HEK293 (cell line): ENCODE results near the gene PROSER2.

Experiments used
- CTCF ChIA-PET: fragments of 350-600 bp; formaldehyde crosslinking; extraction: SDS; loops from one replicate; lab custom pipeline; 2021; ENCODE audit warnings: antibody characterized with exemption; lab: Yijun Ruan, JAX
- POLR2A ChIA-PET: fragments of 300-600 bp; formaldehyde crosslinking; extraction: SDS; loops from one replicate; lab custom pipeline; 2020; ENCODE audit warnings: antibody characterized with exemption, inconsistent platforms; lab: Yijun Ruan, JAX
- H3K27ac ChIP-seq: fragments of 200-500 bp; sonication (Bioruptor generic); 2 replicates; pipeline ENCODE4 v1.5.1; 2014; ENCODE audit warnings: low read depth, low read length, control low read depth, inconsistent platforms; ENCODE audit errors: extremely low read depth
- H3K36me3 ChIP-seq, 2 experiments: fragments of 200-500 bp in 1 of 2; sonication (Bioruptor generic) in 1 of 2; 1 replicate in 1 of 2; 2 replicates in 1 of 2; pipeline ENCODE4 v1.5.1; 2014 to 2017; ENCODE audit warnings: inconsistent platforms in 2 of 2, low read length in 2 of 2; ENCODE audit not compliant: control insufficient read depth in 2 of 2, insufficient read depth in 1 of 2
- H3K4me1 ChIP-seq: fragments of 200-500 bp; sonication (Bioruptor generic); 2 replicates; pipeline ENCODE4 v1.5.1; 2014; ENCODE audit warnings: mild to moderate bottlenecking, low read length, inconsistent platforms; ENCODE audit not compliant: control insufficient read depth, insufficient read depth
- H3K4me3 ChIP-seq: 2 replicates; pipeline ENCODE4 v1.5.1; 2011; ENCODE audit warnings: low read depth, mild to moderate bottlenecking, control low read depth, low read length, moderate library complexity
- H3K9me3 ChIP-seq: fragments of 200-500 bp; sonication (Bioruptor generic); 2 replicates; pipeline ENCODE4 v1.5.1; 2014; ENCODE audit warnings: low read depth, low read length, inconsistent platforms; ENCODE audit not compliant: control insufficient read depth, insufficient read depth
- FEZF1 ChIP-seq: fragments of 450-650 bp; formaldehyde crosslinking; IDR thresholded peaks from 2 replicates; pipeline ENCODE4 v1.5.1; 2016; ENCODE audit warnings: missing biosample characterization, missing genetic modification characterization
- GLIS1 ChIP-seq: fragments of 450-650 bp; formaldehyde crosslinking; IDR thresholded peaks from 2 replicates; pipeline ENCODE4 v1.5.1; 2016; ENCODE audit warnings: missing biosample characterization, missing genetic modification characterization
- KLF1 ChIP-seq: fragments of 450-650 bp; formaldehyde crosslinking; IDR thresholded peaks from 2 replicates; pipeline ENCODE4 v1.5.1; 2016; ENCODE audit warnings: missing biosample characterization, missing genetic modification characterization
- SCRT2 ChIP-seq: fragments of 450-650 bp; formaldehyde crosslinking; IDR thresholded peaks from 2 replicates; pipeline ENCODE4 v1.5.1; 2016; ENCODE audit warnings: missing biosample characterization, missing genetic modification characterization
- ZFP41 ChIP-seq: fragments of 450-650 bp; formaldehyde crosslinking; IDR thresholded peaks from 2 replicates; pipeline ENCODE4 v1.5.1; 2016; ENCODE audit warnings: missing biosample characterization, missing genetic modification characterization, borderline replicate concordance
- ZNF248 ChIP-seq: fragments of 450-650 bp; formaldehyde crosslinking; IDR thresholded peaks from 2 replicates; pipeline ENCODE4 v1.5.1; 2017; ENCODE audit warnings: missing biosample characterization, missing genetic modification characterization
- ZNF341 ChIP-seq: fragments of 450-650 bp; formaldehyde crosslinking; IDR thresholded peaks from 2 replicates; pipeline ENCODE4; 2016; ENCODE audit warnings: low read depth, missing biosample characterization, missing genetic modification characterization
- ZNF366 ChIP-seq: fragments of 450-650 bp; formaldehyde crosslinking; conservative IDR thresholded peaks from 2 replicates; pipeline ENCODE4 v1.5.1; 2016; ENCODE audit warnings: missing biosample characterization, missing genetic modification characterization
- ZNF416 ChIP-seq: fragments of 450-650 bp; formaldehyde crosslinking; IDR thresholded peaks from 2 replicates; pipeline ENCODE4 v1.5.1; 2016; ENCODE audit warnings: missing biosample characterization, missing genetic modification characterization
- ZNF555 ChIP-seq: fragments of 450-650 bp; formaldehyde crosslinking; conservative IDR thresholded peaks from 2 replicates; pipeline ENCODE4 v1.5.1; 2017; ENCODE audit warnings: missing biosample characterization, mild to moderate bottlenecking, missing genetic modification characterization, inconsistent platforms
- ZNF621 ChIP-seq: fragments of 450-650 bp; formaldehyde crosslinking; IDR thresholded peaks from 2 replicates; pipeline ENCODE4 v1.5.1; 2017; ENCODE audit warnings: missing biosample characterization, missing genetic modification characterization
- ZNF664 ChIP-seq: fragments of 450-650 bp; formaldehyde crosslinking; IDR thresholded peaks from 2 replicates; pipeline ENCODE4 v1.5.1; 2016; ENCODE audit warnings: missing biosample characterization, missing genetic modification characterization
- ZNF777 ChIP-seq: fragments of 450-650 bp; formaldehyde crosslinking; IDR thresholded peaks from 2 replicates; pipeline ENCODE4 v1.5.1; 2017; ENCODE audit warnings: missing biosample characterization, missing genetic modification characterization, borderline replicate concordance
- ZXDB ChIP-seq: fragments of 450-650 bp; formaldehyde crosslinking; IDR thresholded peaks from 2 replicates; pipeline ENCODE4 v1.5.1; 2016; ENCODE audit warnings: missing biosample characterization, missing genetic modification characterization
- TF ChIP-seq, protein P1 (sequence below): fragments of 450-650 bp; formaldehyde crosslinking; IDR thresholded peaks from 2 replicates; pipeline ENCODE4 v1.5.1; 2017; ENCODE audit warnings: missing biosample characterization, missing genetic modification characterization
- TF ChIP-seq, protein P2 (sequence below): fragments of 450-650 bp; formaldehyde crosslinking; IDR thresholded peaks from 2 replicates; pipeline ENCODE4 v1.5.1; 2016; ENCODE audit warnings: missing biosample characterization, missing genetic modification characterization
- TF ChIP-seq, protein P3 (sequence below): fragments of 450-650 bp; formaldehyde crosslinking; IDR thresholded peaks from 2 replicates; pipeline ENCODE4 v1.5.1; 2016; ENCODE audit warnings: missing biosample characterization, missing genetic modification characterization
- TF ChIP-seq, protein P4 (sequence below): fragments of 450-650 bp; formaldehyde crosslinking; IDR thresholded peaks from 2 replicates; pipeline ENCODE4 v1.5.1; 2017; ENCODE audit warnings: missing biosample characterization, missing genetic modification characterization

The PROSER2 gene

DNA sequence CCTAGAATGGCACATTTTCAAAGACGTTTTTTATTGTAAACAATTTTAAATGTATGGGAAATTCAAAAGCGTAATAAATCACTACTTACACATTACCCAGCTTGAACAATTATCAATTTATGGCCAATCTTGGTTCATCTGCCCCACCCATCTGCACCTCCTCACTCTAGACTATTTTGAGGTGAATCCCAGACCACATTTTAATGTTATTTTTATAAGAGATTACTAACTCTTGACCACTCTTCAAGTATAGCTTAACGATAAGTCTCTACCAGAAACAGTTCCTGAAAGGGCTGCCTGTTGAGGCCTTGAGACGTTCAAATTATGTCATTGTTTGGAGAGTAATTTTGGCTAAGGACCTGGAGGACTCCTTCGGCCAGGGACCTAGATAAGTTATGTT, 47.7 kb upstream of the PROSER2 start (continued):
- no peak for TF ChIP-seq ZNF366 (tag by site-specific recombination)
- TF ChIP-seq ZNF341 (tag by site-specific recombination), result peak; percentile 30; the same call in 1 of the 2 replicates
- TF ChIP-seq ZNF248, result no peak
- TF ChIP-seq, protein P1, sequence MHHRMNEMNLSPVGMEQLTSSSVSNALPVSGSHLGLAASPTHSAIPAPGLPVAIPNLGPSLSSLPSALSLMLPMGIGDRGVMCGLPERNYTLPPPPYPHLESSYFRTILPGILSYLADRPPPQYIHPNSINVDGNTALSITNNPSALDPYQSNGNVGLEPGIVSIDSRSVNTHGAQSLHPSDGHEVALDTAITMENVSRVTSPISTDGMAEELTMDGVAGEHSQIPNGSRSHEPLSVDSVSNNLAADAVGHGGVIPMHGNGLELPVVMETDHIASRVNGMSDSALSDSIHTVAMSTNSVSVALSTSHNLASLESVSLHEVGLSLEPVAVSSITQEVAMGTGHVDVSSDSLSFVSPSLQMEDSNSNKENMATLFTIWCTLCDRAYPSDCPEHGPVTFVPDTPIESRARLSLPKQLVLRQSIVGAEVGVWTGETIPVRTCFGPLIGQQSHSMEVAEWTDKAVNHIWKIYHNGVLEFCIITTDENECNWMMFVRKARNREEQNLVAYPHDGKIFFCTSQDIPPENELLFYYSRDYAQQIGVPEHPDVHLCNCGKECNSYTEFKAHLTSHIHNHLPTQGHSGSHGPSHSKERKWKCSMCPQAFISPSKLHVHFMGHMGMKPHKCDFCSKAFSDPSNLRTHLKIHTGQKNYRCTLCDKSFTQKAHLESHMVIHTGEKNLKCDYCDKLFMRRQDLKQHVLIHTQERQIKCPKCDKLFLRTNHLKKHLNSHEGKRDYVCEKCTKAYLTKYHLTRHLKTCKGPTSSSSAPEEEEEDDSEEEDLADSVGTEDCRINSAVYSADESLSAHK (tag by site-specific recombination), result peak; percentile 96
- TF ChIP-seq ZFP41 (tag by site-specific recombination), result no peak
- peak; percentile 70 for TF ChIP-seq ZXDB (tag by site-specific recombination)
- peak; percentile 55; the same call in 1 of the 2 replicates for TF ChIP-seq KLF1 (tag by site-specific recombination)

DNA sequence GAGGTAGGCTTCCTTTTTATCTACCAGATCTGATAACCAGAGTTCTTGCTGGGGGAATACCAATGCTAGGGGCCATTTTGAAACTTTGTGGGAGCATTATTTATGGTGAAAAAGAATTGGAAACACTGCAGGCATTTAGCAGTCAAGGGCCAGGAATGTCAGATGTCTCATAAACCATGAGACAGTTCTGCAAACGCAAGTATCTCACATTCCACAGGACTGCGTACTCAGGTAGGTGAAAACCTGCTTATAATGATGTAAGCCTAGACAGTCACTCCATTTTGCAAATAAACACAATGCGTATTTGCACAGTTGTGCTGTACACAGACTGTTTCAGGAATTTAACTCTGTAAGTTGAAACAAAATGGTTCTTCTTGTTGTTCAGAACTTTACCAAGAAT, 47.1 kb upstream of the PROSER2 start:
- H3K36me3 ChIP-seq, result no peaks in the 10 kb centered on the region
- peaks cover 17% of the 10 kb centered on the region for H3K4me1 ChIP-seq
- TF ChIP-seq ZNF555 (tag by site-specific recombination) (no peak), GLIS1 (tag by site-specific recombination) (peak; percentile 37)
- TF ChIP-seq, protein P2, sequence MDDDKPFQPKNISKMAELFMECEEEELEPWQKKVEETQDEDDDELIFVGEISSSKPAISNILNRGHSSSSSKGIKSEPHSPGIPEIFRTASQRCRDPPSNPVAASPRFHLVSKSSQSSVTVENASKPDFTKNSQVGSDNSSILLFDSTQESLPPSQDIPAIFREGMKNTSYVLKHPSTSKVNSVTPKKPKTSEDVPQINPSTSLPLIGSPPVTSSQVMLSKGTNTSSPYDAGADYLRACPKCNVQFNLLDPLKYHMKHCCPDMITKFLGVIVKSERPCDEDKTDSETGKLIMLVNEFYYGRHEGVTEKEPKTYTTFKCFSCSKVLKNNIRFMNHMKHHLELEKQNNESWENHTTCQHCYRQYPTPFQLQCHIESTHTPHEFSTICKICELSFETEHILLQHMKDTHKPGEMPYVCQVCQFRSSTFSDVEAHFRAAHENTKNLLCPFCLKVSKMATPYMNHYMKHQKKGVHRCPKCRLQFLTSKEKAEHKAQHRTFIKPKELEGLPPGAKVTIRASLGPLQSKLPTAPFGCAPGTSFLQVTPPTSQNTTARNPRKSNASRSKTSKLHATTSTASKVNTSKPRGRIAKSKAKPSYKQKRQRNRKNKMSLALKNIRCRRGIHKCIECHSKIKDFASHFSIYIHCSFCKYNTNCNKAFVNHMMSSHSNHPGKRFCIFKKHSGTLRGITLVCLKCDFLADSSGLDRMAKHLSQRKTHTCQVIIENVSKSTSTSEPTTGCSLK (tag by site-specific recombination), result no peak
- TF ChIP-seq, all 188 proteins: peak for 1
- Histone ChIP-seq H3K4me3 (no peak overlapping the region), H3K9me3 (no peaks in the 10 kb centered on the region), H3K27ac (no peak overlapping the region; the same call in 1 of the 2 replicates)
- CTCF ChIA-PET, result interaction anchor here (1.4 kb wide), 1 partner anchor 210 kb away, joined by 5 read pairs; no protein-coding TSS in a partner anchor
- POLR2A ChIA-PET, result no interaction called here

DNA sequence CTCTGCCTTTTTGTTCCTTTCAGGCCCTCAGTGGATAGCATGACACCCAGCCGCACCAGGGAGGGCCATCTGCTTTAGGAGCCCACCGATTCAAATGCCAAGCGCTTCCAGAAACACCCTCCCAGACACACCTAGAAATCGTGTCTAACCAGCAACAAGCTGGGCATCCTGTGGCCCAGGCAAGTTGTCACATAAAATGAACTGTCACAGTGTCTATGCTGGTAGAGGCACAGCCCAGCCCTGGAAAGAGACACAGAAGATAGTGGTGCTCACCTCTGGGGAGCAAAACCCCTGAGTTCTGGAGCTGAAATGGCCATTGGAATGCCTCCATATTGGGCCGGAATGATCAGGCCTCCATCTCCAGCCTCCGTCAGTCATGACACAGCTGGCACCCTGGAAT, 42.0 kb upstream of the PROSER2 start:
- TF ChIP-seq ZNF777 (tag by site-specific recombination) (no peak), FEZF1 (tag by site-specific recombination) (no peak), ZNF416 (tag by site-specific recombination) (peak; percentile 84; the same call in 1 of the 2 replicates)
- H3K4me1 ChIP-seq, result no peaks in the 10 kb centered on the region
- no peak overlapping the region for H3K4me3 ChIP-seq
- CTCF ChIA-PET, result interaction anchor here (0.5 to 4.2 kb wide), 5 partner anchors 9 to 206 kb away, joined by 3 to 44 read pairs (median 4); no protein-coding TSS in a partner anchor
- POLR2A ChIA-PET, result no interaction called here
- H3K27ac ChIP-seq, result no peak overlapping the region
- H3K36me3 ChIP-seq, result no peaks in the 10 kb centered on the region
- no peaks in the 10 kb centered on the region for H3K9me3 ChIP-seq

DNA sequence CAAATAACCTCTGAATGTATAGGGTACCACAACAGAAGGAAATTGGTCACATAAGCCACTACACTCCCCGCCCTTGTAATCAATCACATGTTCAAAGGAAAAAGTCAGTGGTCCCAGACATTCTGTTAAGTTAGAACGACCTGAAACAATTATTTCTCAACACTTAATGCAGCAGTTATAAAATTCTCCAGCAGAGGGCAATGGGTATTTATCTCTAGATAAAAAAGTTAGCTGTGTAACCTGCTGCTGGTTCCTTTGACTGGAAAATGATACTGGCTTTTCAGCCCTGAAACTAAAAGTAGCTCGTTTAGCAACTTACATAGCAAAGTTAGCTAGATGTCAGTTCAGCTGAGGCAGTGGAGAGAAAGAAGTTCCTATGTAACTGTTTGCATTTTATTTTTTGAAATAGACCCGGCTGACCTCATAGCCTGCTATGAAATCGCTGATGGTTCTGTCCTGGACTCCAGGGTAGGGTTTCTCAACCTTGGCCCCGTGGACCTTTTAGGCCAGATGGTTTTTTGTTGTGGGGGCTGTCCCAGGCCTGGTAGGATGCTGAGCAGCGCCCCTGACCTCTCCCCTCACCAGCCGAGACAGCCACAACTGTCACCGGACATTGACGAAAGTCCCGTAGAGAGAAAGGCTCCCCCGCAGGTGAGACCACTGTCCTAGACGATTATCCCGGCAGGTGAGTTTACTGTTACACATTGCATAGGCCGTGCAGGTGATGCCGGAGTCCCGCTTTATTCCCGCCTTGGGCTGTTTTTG, 40.2 kb upstream of the PROSER2 start:
- Histone ChIP-seq H3K27ac (no peak overlapping the region), H3K4me1 (no peaks in the 10 kb centered on the region), H3K36me3 (no peaks in the 10 kb centered on the region), H3K4me3 (no peak overlapping the region), H3K9me3 (no peaks in the 10 kb centered on the region)
- ChIA-PET CTCF (interaction anchor here (0.6 to 4.2 kb wide), 26 partner anchors 9 to 1118 kb away, joined by 3 to 44 read pairs (median 4); no protein-coding TSS in a partner anchor), POLR2A (interaction anchor here (0.6 kb wide), 1 partner anchor 203 kb away, joined by 4 read pairs; no protein-coding TSS in a partner anchor)
- TF ChIP-seq, protein P3, sequence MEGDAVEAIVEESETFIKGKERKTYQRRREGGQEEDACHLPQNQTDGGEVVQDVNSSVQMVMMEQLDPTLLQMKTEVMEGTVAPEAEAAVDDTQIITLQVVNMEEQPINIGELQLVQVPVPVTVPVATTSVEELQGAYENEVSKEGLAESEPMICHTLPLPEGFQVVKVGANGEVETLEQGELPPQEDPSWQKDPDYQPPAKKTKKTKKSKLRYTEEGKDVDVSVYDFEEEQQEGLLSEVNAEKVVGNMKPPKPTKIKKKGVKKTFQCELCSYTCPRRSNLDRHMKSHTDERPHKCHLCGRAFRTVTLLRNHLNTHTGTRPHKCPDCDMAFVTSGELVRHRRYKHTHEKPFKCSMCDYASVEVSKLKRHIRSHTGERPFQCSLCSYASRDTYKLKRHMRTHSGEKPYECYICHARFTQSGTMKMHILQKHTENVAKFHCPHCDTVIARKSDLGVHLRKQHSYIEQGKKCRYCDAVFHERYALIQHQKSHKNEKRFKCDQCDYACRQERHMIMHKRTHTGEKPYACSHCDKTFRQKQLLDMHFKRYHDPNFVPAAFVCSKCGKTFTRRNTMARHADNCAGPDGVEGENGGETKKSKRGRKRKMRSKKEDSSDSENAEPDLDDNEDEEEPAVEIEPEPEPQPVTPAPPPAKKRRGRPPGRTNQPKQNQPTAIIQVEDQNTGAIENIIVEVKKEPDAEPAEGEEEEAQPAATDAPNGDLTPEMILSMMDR, result peak; percentile 41
- 0 out of 2 replicates have a peak, but pooled peaks have one; percentile 29 for TF ChIP-seq SCRT2 (tag by site-specific recombination)
- no peak for TF ChIP-seq ZNF621 (tag by site-specific recombination)
- peak; percentile 46; the same call in 1 of the 2 replicates for TF ChIP-seq ZNF664 (tag by site-specific recombination)
- TF ChIP-seq, protein P4, sequence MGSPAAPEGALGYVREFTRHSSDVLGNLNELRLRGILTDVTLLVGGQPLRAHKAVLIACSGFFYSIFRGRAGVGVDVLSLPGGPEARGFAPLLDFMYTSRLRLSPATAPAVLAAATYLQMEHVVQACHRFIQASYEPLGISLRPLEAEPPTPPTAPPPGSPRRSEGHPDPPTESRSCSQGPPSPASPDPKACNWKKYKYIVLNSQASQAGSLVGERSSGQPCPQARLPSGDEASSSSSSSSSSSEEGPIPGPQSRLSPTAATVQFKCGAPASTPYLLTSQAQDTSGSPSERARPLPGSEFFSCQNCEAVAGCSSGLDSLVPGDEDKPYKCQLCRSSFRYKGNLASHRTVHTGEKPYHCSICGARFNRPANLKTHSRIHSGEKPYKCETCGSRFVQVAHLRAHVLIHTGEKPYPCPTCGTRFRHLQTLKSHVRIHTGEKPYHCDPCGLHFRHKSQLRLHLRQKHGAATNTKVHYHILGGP (tag by site-specific recombination), result no peak
